Astrocyte (in vitro differentiated cells and primary cell): Measurements from ENCODE around the gene DTWD2. TPM values are rescaled to one million over a fixed set of nuclear protein-coding genes. Genes with fewer than 3 reads are reported as not detected.
"Not testable (repeated sequence)": the region's sequence is repeated elsewhere in the genome, so short reads cannot be mapped to it uniquely, and the experiment has no call there.

Experiments used
- DNase-seq: peaks from one replicate; pipeline ENCODE4 v3.0.0-alpha.2; 2010; ENCODE audit warnings: low read depth
- FAIRE-seq: peaks from 2 replicates; lab custom pipeline; 2011; peaks lifted over from hg19 to GRCh38; lab: Jason Lieb, UNC
- H2AFZ ChIP-seq: 2 replicates; pipeline ENCODE4 v1.6.0; 2012; ENCODE audit warnings: low read depth, low read length, inconsistent platforms
- H3K27ac ChIP-seq: 2 replicates; pipeline ENCODE4 v1.5.1; 2011; ENCODE audit warnings: low read depth, low read length, inconsistent platforms
- H3K27me3 ChIP-seq: 2 replicates; pipeline ENCODE4 v1.6.0; 2011; ENCODE audit warnings: low read length, inconsistent platforms; ENCODE audit not compliant: insufficient read depth
- H3K36me3 ChIP-seq: 2 replicates; pipeline ENCODE4 v1.5.1; 2011; ENCODE audit warnings: low read length, inconsistent platforms; ENCODE audit not compliant: insufficient read depth
- H3K4me1 ChIP-seq: 2 replicates; pipeline ENCODE4 v1.5.1; 2011; ENCODE audit warnings: low read length, inconsistent platforms; ENCODE audit not compliant: insufficient read depth
- H3K4me2 ChIP-seq: 2 replicates; pipeline ENCODE4 v1.6.0; 2012; ENCODE audit warnings: low read length, inconsistent platforms
- H3K4me3 ChIP-seq: 2 replicates; pipeline ENCODE4 v1.5.1; 2011; ENCODE audit warnings: low read depth, mild to moderate bottlenecking, low read length, inconsistent platforms; ENCODE audit not compliant: insufficient read depth
- H3K79me2 ChIP-seq: 2 replicates; pipeline ENCODE4 v1.6.0; 2012; ENCODE audit warnings: mild to moderate bottlenecking, low read length, inconsistent platforms; ENCODE audit not compliant: insufficient read depth
- H3K9ac ChIP-seq: 2 replicates; pipeline ENCODE4 v1.6.0; 2012; ENCODE audit warnings: mild to moderate bottlenecking, low read length, inconsistent platforms
- H3K9me3 ChIP-seq: 2 replicates; pipeline ENCODE4 v1.5.1; 2012; ENCODE audit warnings: low read depth, mild to moderate bottlenecking, low read length, inconsistent platforms; ENCODE audit not compliant: insufficient read depth
- H4K20me1 ChIP-seq: 2 replicates; pipeline ENCODE4 v1.6.0; 2012; ENCODE audit warnings: low read length, inconsistent platforms; ENCODE audit not compliant: insufficient read depth
- H3K27ac Mint-ChIP-seq: one replicate; pipeline ENCODE4 v1.8.0; 2021; ENCODE audit warnings: mild to moderate bottlenecking, mixed read lengths; ENCODE audit not compliant: unreplicated experiment
- H3K27me3 Mint-ChIP-seq: one replicate; pipeline ENCODE4 v1.8.0; 2021; ENCODE audit warnings: low read depth, mixed read lengths; ENCODE audit not compliant: unreplicated experiment
- H3K36me3 Mint-ChIP-seq: one replicate; pipeline ENCODE4 v1.8.0; 2021; ENCODE audit warnings: low read depth, mixed read lengths; ENCODE audit not compliant: unreplicated experiment
- H3K4me1 Mint-ChIP-seq: one replicate; pipeline ENCODE4 v1.8.0; 2021; ENCODE audit warnings: low read depth, mixed read lengths; ENCODE audit not compliant: unreplicated experiment
- H3K4me3 Mint-ChIP-seq: one replicate; pipeline ENCODE4 v1.8.0; 2021; ENCODE audit warnings: mild to moderate bottlenecking, moderate library complexity, mixed read lengths; ENCODE audit not compliant: unreplicated experiment
- H3K9me3 Mint-ChIP-seq: one replicate; pipeline ENCODE4 v1.8.0; 2021; ENCODE audit warnings: mild to moderate bottlenecking, mixed read lengths; ENCODE audit not compliant: unreplicated experiment
- CTCF ChIP-seq: IDR thresholded peaks from 2 replicates; pipeline ENCODE4 v1.5.1; 2011; ENCODE audit warnings: low read depth, mild to moderate bottlenecking, inconsistent platforms, low read length, moderate library complexity; ENCODE audit not compliant: insufficient read depth
- EZH2 ChIP-seq: IDR thresholded peaks from 2 replicates; pipeline ENCODE4 v1.6.1; 2012; ENCODE audit warnings: mild to moderate bottlenecking, low read length, inconsistent platforms; ENCODE audit not compliant: insufficient read depth
- total RNA-seq: library from RNA; stranded (reverse); gene quantifications from 2 replicates; pipeline ENCODE4 v1.2.1, GENCODE V29; 2021

DTWD2 gene
- total RNA-seq, 1 donor from 2014 or later, result 4.9 TPM

GRCh38 chr5:118918232-118918631 is 70.1 kb downstream of the DTWD2 start:
- Mint-ChIP-seq H3K36me3 (no peaks in the 10 kb centered on the region), H3K27me3 (no peaks in the 10 kb centered on the region), H3K4me3 (no peak overlapping the region), H3K27ac (no peak overlapping the region), H3K4me1 (no peaks in the 10 kb centered on the region), H3K9me3 (no peaks in the 10 kb centered on the region)
- H3K4me1 ChIP-seq, result no peaks in the 10 kb centered on the region
- H3K36me3 ChIP-seq, result no peaks in the 10 kb centered on the region
- no peaks in the 10 kb centered on the region for H3K79me2 ChIP-seq
- H3K4me2 ChIP-seq, result no peak overlapping the region
- H3K4me3 ChIP-seq, result no peak overlapping the region
- no peaks in the 10 kb centered on the region for H3K27me3 ChIP-seq
- no peak overlapping the region for H2AFZ ChIP-seq
- FAIRE-seq (no peak), DNase-seq (no peak)
- TF ChIP-seq EZH2, result no peak
- TF ChIP-seq CTCF, result no peak
- no peak overlapping the region for H3K9ac ChIP-seq
- H3K27ac ChIP-seq, result no peak overlapping the region
- no peaks in the 10 kb centered on the region for H4K20me1 ChIP-seq
- H3K9me3 ChIP-seq, result no peaks in the 10 kb centered on the region

- not testable (repeated sequence) for H3K27me3 Mint-ChIP-seq, H3K27me3 ChIP-seq, H4K20me1 ChIP-seq, DNase-seq, H3K4me1 ChIP-seq, H3K27ac ChIP-seq, H3K79me2 ChIP-seq, H3K4me2 ChIP-seq, H2AFZ ChIP-seq, H3K4me3 ChIP-seq, H3K36me3 Mint-ChIP-seq, H3K9ac ChIP-seq, H3K36me3 ChIP-seq, H3K9me3 Mint-ChIP-seq, H3K9me3 ChIP-seq, H3K4me1 Mint-ChIP-seq, H3K27ac Mint-ChIP-seq, FAIRE-seq, H3K4me3 Mint-ChIP-seq
Measured at GRCh38 chr5:118907536-118907935, 80.8 kb downstream of the DTWD2 start.

GRCh38 chr5:118906947-118907346 is 81.4 kb downstream of the DTWD2 start:
- no peak overlapping the region for H3K4me3 ChIP-seq
- H3K9ac ChIP-seq, result no peak overlapping the region
- Mint-ChIP-seq H3K4me3 (no peak overlapping the region), H3K36me3 (no peaks in the 10 kb centered on the region), H3K27me3 (no peaks in the 10 kb centered on the region), H3K4me1 (no peaks in the 10 kb centered on the region), H3K27ac (no peak overlapping the region), H3K9me3 (no peaks in the 10 kb centered on the region)
- no peaks in the 10 kb centered on the region for H3K36me3 ChIP-seq
- no peaks in the 10 kb centered on the region for H3K27me3 ChIP-seq
- H3K79me2 ChIP-seq, result no peaks in the 10 kb centered on the region
- FAIRE-seq, result no peak
- no peak overlapping the region for H3K4me2 ChIP-seq
- no peak for TF ChIP-seq EZH2
- no peaks in the 10 kb centered on the region for H3K4me1 ChIP-seq
- no peaks in the 10 kb centered on the region for H3K9me3 ChIP-seq
- H4K20me1 ChIP-seq, result no peaks in the 10 kb centered on the region
- DNase-seq, result no peak
- no peak overlapping the region for H2AFZ ChIP-seq
- H3K27ac ChIP-seq, result no peak overlapping the region
